Measurements from ENCODE around the gene CLEC4F. TPM values are rescaled to one million over a fixed set of nuclear protein-coding genes. Genes with fewer than 3 reads are reported as not detected.

CLEC4F gene
- total RNA-seq, 1 experiment from 2014 or later = not detected

DNA sequence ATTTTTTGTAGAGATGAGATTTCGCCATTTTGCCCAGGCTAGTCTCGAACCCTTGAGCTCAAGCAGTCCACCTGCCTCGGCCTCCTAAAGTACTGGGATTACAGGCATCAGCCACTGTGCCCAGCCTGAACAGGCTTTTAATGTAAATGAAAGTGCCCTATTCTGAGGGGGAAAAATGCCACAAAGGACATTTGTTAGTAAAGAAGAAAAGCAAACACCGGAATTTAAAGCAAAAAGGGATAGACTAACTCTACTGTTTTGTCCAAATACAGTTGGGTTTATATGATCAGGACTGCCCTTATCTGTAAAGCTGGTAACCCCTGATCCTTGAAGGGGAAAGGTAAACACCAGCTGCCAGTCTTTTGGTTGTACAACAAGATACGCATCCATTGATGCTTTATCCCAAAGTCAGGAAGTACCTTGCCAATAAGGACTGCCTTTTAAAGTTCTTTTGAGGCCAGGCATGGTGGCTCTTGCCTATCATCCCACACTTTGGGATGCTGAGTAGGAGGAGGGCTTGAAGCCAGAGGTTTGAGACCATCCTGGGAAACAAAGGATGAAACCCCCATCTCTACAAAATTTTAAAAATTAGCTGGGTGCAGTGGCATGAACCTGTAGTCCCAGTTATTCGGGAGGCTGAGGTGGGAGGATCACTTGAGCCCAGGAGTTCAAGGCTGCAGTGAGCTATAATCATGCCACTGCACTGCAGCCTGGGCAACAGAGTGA, 13.1 kb downstream of the CLEC4F start:
- TF ChIP-seq, protein P1, sequence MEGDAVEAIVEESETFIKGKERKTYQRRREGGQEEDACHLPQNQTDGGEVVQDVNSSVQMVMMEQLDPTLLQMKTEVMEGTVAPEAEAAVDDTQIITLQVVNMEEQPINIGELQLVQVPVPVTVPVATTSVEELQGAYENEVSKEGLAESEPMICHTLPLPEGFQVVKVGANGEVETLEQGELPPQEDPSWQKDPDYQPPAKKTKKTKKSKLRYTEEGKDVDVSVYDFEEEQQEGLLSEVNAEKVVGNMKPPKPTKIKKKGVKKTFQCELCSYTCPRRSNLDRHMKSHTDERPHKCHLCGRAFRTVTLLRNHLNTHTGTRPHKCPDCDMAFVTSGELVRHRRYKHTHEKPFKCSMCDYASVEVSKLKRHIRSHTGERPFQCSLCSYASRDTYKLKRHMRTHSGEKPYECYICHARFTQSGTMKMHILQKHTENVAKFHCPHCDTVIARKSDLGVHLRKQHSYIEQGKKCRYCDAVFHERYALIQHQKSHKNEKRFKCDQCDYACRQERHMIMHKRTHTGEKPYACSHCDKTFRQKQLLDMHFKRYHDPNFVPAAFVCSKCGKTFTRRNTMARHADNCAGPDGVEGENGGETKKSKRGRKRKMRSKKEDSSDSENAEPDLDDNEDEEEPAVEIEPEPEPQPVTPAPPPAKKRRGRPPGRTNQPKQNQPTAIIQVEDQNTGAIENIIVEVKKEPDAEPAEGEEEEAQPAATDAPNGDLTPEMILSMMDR (conservative IDR thresholded peaks at IDR 0.05) = no peak
- H4K91ac ChIP-seq (ENCODE audit: insufficient read length, low read depth, low read length) = no peak overlapping the region
- H3K79me2 ChIP-seq (ENCODE audit: insufficient read depth, low read length) = no peaks in the 10 kb centered on the region
- no peak overlapping the region for H2BK15ac ChIP-seq (ENCODE audit: low read depth, low read length)
- H3K4me2 ChIP-seq (ENCODE audit: insufficient read depth, insufficient read length, low read length) = no peak overlapping the region
- H4K20me1 ChIP-seq (ENCODE audit: control insufficient read depth, insufficient read depth, insufficient read length) = no peaks in the 10 kb centered on the region
- Mint-ChIP-seq H3K27ac (no peak overlapping the region), H3K36me3 (ENCODE audit: insufficient read depth in 1 of 3, low read depth in 3 of 3) (no peaks in the 10 kb centered on the region), H3K4me3 (no peak overlapping the region), H3K27me3 (ENCODE audit: low read depth) (peaks cover 45% of the 10 kb centered on the region), H3K9me3 (peaks cover 0 to 3% of the 10 kb centered on the region in 2 experiments; a peak in 3 of 5 replicates), H3K4me1 (no peaks in the 10 kb centered on the region)
- no peaks in the 10 kb centered on the region for H3K23me2 ChIP-seq (ENCODE audit: insufficient read length, low read depth, low read length, poor library complexity, severe bottlenecking)
- no peaks in the 10 kb centered on the region for H3K27me3 ChIP-seq (ENCODE audit: insufficient read depth, low read length)
- H3K4ac ChIP-seq (ENCODE audit: low read depth, low read length) = no peak overlapping the region
- no peak overlapping the region for H2BK20ac ChIP-seq (ENCODE audit: low read depth, low read length, poor library complexity, severe bottlenecking)
- no peak overlapping the region for H2AFZ ChIP-seq (ENCODE audit: low read length)
- H3K14ac ChIP-seq (ENCODE audit: insufficient read depth, low read length) = no peak overlapping the region
- no peak overlapping the region for H3K27ac ChIP-seq (ENCODE audit: insufficient read length, low read depth, low read length)
- no peak overlapping the region for H2BK12ac ChIP-seq (ENCODE audit: insufficient read length, low read depth, low read length)
- H2BK5ac ChIP-seq (ENCODE audit: insufficient read length, low read length) = no peak overlapping the region
- H3K9me3 ChIP-seq (ENCODE audit: control insufficient read depth, low read depth, low read length) = no peaks in the 10 kb centered on the region
- H3K56ac ChIP-seq (ENCODE audit: insufficient read length, low read depth, low read length) = no peak overlapping the region
- no peak overlapping the region for H3K18ac ChIP-seq (ENCODE audit: insufficient read length, low read depth, low read length)
- no peak overlapping the region for H4K8ac ChIP-seq (replicated peaks; ENCODE audit: insufficient read length, low read depth, low read length)
- no peaks in the 10 kb centered on the region for H3K4me1 ChIP-seq (ENCODE audit: insufficient read depth, low read length)
- H3T11ph ChIP-seq (ENCODE audit: low read length) = no peak overlapping the region
- H2BK120ac ChIP-seq (ENCODE audit: low read depth, low read length, poor library complexity, severe bottlenecking) = no peak overlapping the region
- no peaks in the 10 kb centered on the region for H3K79me1 ChIP-seq (ENCODE audit: insufficient read depth, low read depth, low read length, poor library complexity, severe bottlenecking)
- H4K5ac ChIP-seq (ENCODE audit: insufficient read length, low read depth, low read length) = no peak overlapping the region
- WGBS (ENCODE audit: extremely low coverage, insufficient read length, low lambda C conversion rate) = no CpG with 5 or more reads among the region's 6 CpGs
- no peak for DNase-seq
- H3K9ac ChIP-seq (ENCODE audit: extremely low read depth, insufficient read length, low read length) = no peak overlapping the region
- H2AK5ac ChIP-seq (ENCODE audit: insufficient read length, low read length) = no peak overlapping the region
- H3K23ac ChIP-seq (ENCODE audit: insufficient read length, low read depth, low read length) = no peak overlapping the region
